Neural progenitor cell (in vitro differentiated cells): Measurements from ENCODE around the gene ATP6V0E2. TPM values are rescaled to one million over a fixed set of nuclear protein-coding genes. Genes with fewer than 3 reads are reported as not detected.

Experiments
- DNase-seq: peaks from one replicate; pipeline ENCODE4 v3.0.0-alpha.2; 2016; ENCODE audit warnings: low spot score
- H2AFZ ChIP-seq: fragments of 200-600 bp; sonication (generic); replicated peaks from 2 replicates; pipeline ENCODE4 v1.6.1; 2016; ENCODE audit warnings: antibody characterized with exemption
- H3F3A ChIP-seq: fragments of 200-600 bp; sonication (generic); 2 replicates; pipeline ENCODE4 v1.6.1; 2016; ENCODE audit warnings: antibody characterized with exemption, low read depth
- H3K27ac ChIP-seq: fragments of 200-600 bp; sonication (generic); 2 replicates; pipeline ENCODE4 v1.5.1; 2016; ENCODE audit warnings: mild to moderate bottlenecking
- H3K27me3 ChIP-seq: fragments of 200-600 bp; sonication (generic); 2 replicates; pipeline ENCODE4 v1.6.1; 2016; ENCODE audit warnings: mild to moderate bottlenecking, moderate library complexity
- H3K36me3 ChIP-seq: fragments of 200-600 bp; sonication (generic); 2 replicates; pipeline ENCODE4 v1.5.1; 2016
- H3K4me1 ChIP-seq: fragments of 200-600 bp; sonication (generic); 2 replicates; pipeline ENCODE4 v1.6.1; 2016; ENCODE audit warnings: mixed run types
- H3K4me2 ChIP-seq: fragments of 200-600 bp; sonication (generic); 2 replicates; pipeline ENCODE4 v1.6.1; 2016
- H3K4me3 ChIP-seq: fragments of 200-600 bp; sonication (generic); 2 replicates; pipeline ENCODE4 v1.5.1; 2016
- H3K79me2 ChIP-seq: fragments of 200-600 bp; sonication (generic); 2 replicates; pipeline ENCODE4 v1.6.1; 2016; ENCODE audit warnings: low read depth
- H3K9ac ChIP-seq: fragments of 200-600 bp; sonication (generic); 2 replicates; pipeline ENCODE4 v1.6.1; 2016
- H3K9me3 ChIP-seq: fragments of 200-600 bp; sonication (generic); 2 replicates; pipeline ENCODE4 v1.5.1; 2016; ENCODE audit warnings: low read depth
- H4K20me1 ChIP-seq: fragments of 200-600 bp; sonication (generic); 2 replicates; pipeline ENCODE4 v1.6.1; 2016; ENCODE audit warnings: low read depth
- H3K27ac Mint-ChIP-seq: 3 replicates; pipeline ENCODE4 v1.8.0; 2021; ENCODE audit warnings: mixed read lengths
- H3K27me3 Mint-ChIP-seq: 2 replicates; pipeline ENCODE4 v1.8.0; 2022; ENCODE audit warnings: low read depth, mild to moderate bottlenecking, inconsistent platforms, moderate library complexity, mixed read lengths; ENCODE audit not compliant: insufficient read depth
- H3K36me3 Mint-ChIP-seq: 3 replicates; pipeline ENCODE4 v1.8.0; 2021; ENCODE audit warnings: mixed read lengths
- H3K4me1 Mint-ChIP-seq: 3 replicates; pipeline ENCODE4 v1.8.0; 2021; ENCODE audit warnings: mixed read lengths
- H3K4me3 Mint-ChIP-seq: 3 replicates; pipeline ENCODE4 v1.8.0; 2021; ENCODE audit warnings: mild to moderate bottlenecking, moderate library complexity, mixed read lengths
- H3K9me3 Mint-ChIP-seq: 3 replicates; pipeline ENCODE4 v1.8.0; 2020; ENCODE audit warnings: mixed read lengths
- EZH2 ChIP-seq: fragments of 200-600 bp; sonication (generic); IDR thresholded peaks from 2 replicates; pipeline ENCODE4 v1.6.1; 2017; ENCODE audit warnings: antibody characterized with exemption, mild to moderate bottlenecking, moderate library complexity
- EZH2phosphoT487 ChIP-seq: fragments of 200-600 bp; sonication (generic); IDR thresholded peaks from 2 replicates; pipeline ENCODE4 v1.6.1; 2017; ENCODE audit warnings: antibody characterized with exemption
- total RNA-seq: library from RNA; depleted of rRNA; stranded (reverse); fragments of >200 nt; gene quantifications from 2 replicates; pipeline ENCODE4 v1.2.3, GENCODE V29; 2015; ENCODE audit warnings: low replicate concordance
- TF ChIP-seq, protein P1 (sequence below): fragments of 200-600 bp; sonication (generic); IDR thresholded peaks from 2 replicates; pipeline ENCODE4 v1.5.1; 2017; ENCODE audit warnings: antibody characterized with exemption, mild to moderate bottlenecking

Gene ATP6V0E2
- total RNA-seq, 1 donor from 2014 or later = 14.6 TPM

DNA sequence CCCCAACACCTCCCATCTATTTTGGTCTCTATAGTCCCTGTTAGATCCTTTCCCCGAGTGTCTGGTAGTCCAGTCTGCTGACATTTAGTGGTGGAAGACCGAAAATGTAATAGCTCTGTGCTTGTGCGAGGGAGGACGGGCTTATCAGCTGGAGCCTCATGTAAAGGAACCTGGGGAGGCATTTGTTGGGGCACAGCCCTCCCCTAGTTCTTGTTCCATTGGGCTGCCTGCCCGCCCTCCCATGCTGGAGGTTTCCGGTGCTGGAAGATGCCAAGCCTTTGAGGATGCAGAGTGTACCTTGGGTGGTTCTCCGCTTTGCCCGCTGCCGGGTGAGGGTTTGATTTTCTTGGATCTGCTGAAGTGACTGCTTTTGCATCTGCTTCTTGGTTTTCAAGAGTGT, 30.2 kb upstream of the ATP6V0E2 start:
- H3K4me3 ChIP-seq = no peak overlapping the region
- no peak overlapping the region for H3K4me3 Mint-ChIP-seq
- no peaks in the 10 kb centered on the region for H3K79me2 ChIP-seq
- H3K27ac Mint-ChIP-seq = no peak overlapping the region
- no peaks in the 10 kb centered on the region for H3K9me3 ChIP-seq
- H4K20me1 ChIP-seq = peaks cover 8% of the 10 kb centered on the region
- no peak overlapping the region for H3K27ac ChIP-seq
- peaks cover 8% of the 10 kb centered on the region for H3K36me3 Mint-ChIP-seq
- H2AFZ ChIP-seq = no peak overlapping the region
- H3K4me1 ChIP-seq = no peaks in the 10 kb centered on the region
- no peak overlapping the region for H3K9ac ChIP-seq
- TF ChIP-seq, protein P1, sequence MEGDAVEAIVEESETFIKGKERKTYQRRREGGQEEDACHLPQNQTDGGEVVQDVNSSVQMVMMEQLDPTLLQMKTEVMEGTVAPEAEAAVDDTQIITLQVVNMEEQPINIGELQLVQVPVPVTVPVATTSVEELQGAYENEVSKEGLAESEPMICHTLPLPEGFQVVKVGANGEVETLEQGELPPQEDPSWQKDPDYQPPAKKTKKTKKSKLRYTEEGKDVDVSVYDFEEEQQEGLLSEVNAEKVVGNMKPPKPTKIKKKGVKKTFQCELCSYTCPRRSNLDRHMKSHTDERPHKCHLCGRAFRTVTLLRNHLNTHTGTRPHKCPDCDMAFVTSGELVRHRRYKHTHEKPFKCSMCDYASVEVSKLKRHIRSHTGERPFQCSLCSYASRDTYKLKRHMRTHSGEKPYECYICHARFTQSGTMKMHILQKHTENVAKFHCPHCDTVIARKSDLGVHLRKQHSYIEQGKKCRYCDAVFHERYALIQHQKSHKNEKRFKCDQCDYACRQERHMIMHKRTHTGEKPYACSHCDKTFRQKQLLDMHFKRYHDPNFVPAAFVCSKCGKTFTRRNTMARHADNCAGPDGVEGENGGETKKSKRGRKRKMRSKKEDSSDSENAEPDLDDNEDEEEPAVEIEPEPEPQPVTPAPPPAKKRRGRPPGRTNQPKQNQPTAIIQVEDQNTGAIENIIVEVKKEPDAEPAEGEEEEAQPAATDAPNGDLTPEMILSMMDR = no peak
- TF ChIP-seq EZH2phosphoT487 (no peak), EZH2 (no peak)
- H3K27me3 ChIP-seq = peaks cover 40% of the 10 kb centered on the region
- H3K36me3 ChIP-seq = no peaks in the 10 kb centered on the region
- H3K27me3 Mint-ChIP-seq = peaks cover 1% of the 10 kb centered on the region
- no peaks in the 10 kb centered on the region for H3K9me3 Mint-ChIP-seq
- H3F3A ChIP-seq = peaks cover 9% of the 10 kb centered on the region
- H3K4me2 ChIP-seq = no peak overlapping the region
- H3K4me1 Mint-ChIP-seq = peaks cover 10% of the 10 kb centered on the region
- no peak for DNase-seq

DNA sequence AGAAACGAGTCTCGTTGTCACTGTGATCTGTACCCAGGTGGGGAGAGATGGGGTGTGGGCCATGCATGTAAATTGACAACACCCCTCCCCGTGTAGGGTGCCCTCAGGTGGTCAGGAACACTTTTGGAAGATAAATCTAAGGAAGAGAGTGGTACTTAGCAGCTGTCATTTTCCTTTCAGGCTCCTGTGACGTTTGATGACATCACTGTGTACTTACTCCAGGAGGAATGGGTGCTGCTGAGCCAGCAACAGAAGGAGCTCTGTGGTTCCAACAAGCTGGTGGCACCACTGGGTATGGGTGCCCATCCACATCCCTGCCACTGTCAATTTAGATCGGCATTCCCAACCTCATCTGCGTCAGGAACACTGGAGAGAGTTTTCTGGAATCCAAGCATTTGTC, 29.3 kb upstream of the ATP6V0E2 start:
- Histone ChIP-seq H3K27me3 (peaks cover 37% of the 10 kb centered on the region), H3K27ac (no peak overlapping the region), H2AFZ (no peak overlapping the region), H4K20me1 (peaks cover 4% of the 10 kb centered on the region), H3K4me3 (no peak overlapping the region), H3K4me1 (no peaks in the 10 kb centered on the region), H3K4me2 (no peak overlapping the region), H3K9ac (no peak overlapping the region), H3K9me3 (no peaks in the 10 kb centered on the region), H3F3A (peaks cover under 1% of the 10 kb centered on the region), H3K79me2 (no peaks in the 10 kb centered on the region), H3K36me3 (no peaks in the 10 kb centered on the region)
- Mint-ChIP-seq H3K4me3 (no peak overlapping the region), H3K36me3 (peaks cover 8% of the 10 kb centered on the region), H3K4me1 (peaks cover 4% of the 10 kb centered on the region), H3K27ac (no peak overlapping the region), H3K9me3 (no peaks in the 10 kb centered on the region), H3K27me3 (peaks cover 2% of the 10 kb centered on the region)
- no peak for DNase-seq
- TF ChIP-seq, protein P1 = no peak
- no peak for TF ChIP-seq EZH2

DNA sequence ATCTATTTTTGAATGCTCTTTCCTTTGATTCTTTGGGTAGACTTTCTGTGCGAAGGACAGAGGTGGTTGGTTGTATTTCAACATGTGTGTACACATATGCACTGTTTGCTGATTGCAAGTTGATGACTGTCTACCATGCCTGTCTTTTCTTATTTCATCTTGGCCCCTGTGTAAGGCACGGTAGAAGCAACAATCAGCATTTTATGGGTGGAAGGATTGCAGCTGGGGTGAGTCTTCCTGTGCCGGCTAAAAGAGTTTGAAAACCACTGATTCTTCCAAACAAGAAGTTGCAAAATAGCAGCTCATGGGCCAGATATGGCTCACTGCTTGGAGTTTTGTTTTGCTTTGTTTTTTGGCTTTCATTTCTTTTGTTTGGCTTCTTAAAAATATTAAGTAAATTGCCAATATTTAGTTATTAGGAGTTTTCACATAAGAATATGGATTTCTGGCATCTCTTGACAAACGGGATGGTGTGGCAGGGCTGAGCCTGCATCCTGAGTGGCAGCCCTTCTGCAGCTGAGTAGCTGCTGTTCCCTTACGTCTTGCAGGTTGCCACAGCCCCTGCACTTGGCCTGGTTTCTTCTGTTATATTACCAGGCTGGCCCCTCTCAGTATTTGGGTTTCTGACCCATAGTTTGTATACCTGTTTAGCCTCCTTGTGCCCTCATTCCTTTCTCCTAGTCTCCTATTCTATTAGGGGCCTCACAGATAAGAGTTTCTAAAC, 28.4 kb upstream of the ATP6V0E2 start:
- Mint-ChIP-seq H3K4me1 (peaks cover 2% of the 10 kb centered on the region), H3K9me3 (no peaks in the 10 kb centered on the region), H3K27me3 (peaks cover 2% of the 10 kb centered on the region), H3K4me3 (peak overlapping the region; percentile 10), H3K27ac (no peak overlapping the region), H3K36me3 (peaks cover 8% of the 10 kb centered on the region)
- Histone ChIP-seq H3K79me2 (no peaks in the 10 kb centered on the region), H3K4me3 (no peak overlapping the region), H3K4me1 (peaks cover 3% of the 10 kb centered on the region), H3K27me3 (peaks cover 33% of the 10 kb centered on the region), H3K9ac (no peak overlapping the region), H4K20me1 (no peaks in the 10 kb centered on the region), H3K9me3 (no peaks in the 10 kb centered on the region), H2AFZ (no peak overlapping the region), H3K36me3 (no peaks in the 10 kb centered on the region), H3F3A (no peaks in the 10 kb centered on the region), H3K4me2 (no peak overlapping the region), H3K27ac (no peak overlapping the region)
- DNase-seq = no peak
- no peak for TF ChIP-seq EZH2
- TF ChIP-seq, protein P1 = no peak
- no peak for TF ChIP-seq EZH2phosphoT487
